ENCODE data around the gene KRTAP5-1.

GRCh38 chr11:1569251-1569780 is 15.8 kb downstream of the KRTAP5-1 start:
- TF ChIP-seq CTCF (IDR thresholded peaks at IDR 0.05 in 2 of 3, conservative IDR thresholded peaks at IDR 0.05 in 1 of 3; ENCODE audit: control insufficient read depth in 2 of 3, extremely low read depth in 1 of 3, insufficient read depth in 1 of 3, low read depth in 3 of 3, low read length in 3 of 3), result no peak
- TF ChIP-seq RCOR1 (conservative IDR thresholded peaks at IDR 0.05; ENCODE audit: low read depth, low read length), result no peak
- no peak for TF ChIP-seq NFIC (IDR thresholded peaks at IDR 0.05; ENCODE audit: low read depth, low read length)
- no peak for TF ChIP-seq MAX (IDR thresholded peaks at IDR 0.05; ENCODE audit: low read depth, low read length)
